NCI-H510A (cell line): ENCODE results near the gene ZNF846.
"Not testable (repeated sequence)": the region's sequence is repeated elsewhere in the genome, so short reads cannot be mapped to it uniquely, and the experiment has no call there.

Experiments
- DNase-seq: peaks from one replicate; lab custom pipeline; 2025; lab: John Stamatoyannopoulos, UW

ZNF846 gene

GRCh38 chr19:9784163-9784496 lies 15.6 kb upstream of the ZNF846 start:
- DNase-seq: not testable (repeated sequence)

GRCh38 chr19:9782338-9782737 lies 13.8 kb upstream of the ZNF846 start:
- no peak for DNase-seq

- no peak for DNase-seq
These were observed 10.7 kb downstream of the ZNF846 start for GRCh38 chr19:9757544-9758501.

GRCh38 chr19:9752701-9753443 lies 15.7 kb downstream of the ZNF846 start:
- DNase-seq: no peak

- DNase-seq: no peak
These were observed 17.1 kb downstream of the ZNF846 start for GRCh38 chr19:9751446-9751845.

GRCh38 chr19:9741476-9742171 lies 26.9 kb downstream of the ZNF846 start:
- DNase-seq: no peak

- no peak for DNase-seq
These were observed 32.6 kb downstream of the ZNF846 start for GRCh38 chr19:9735986-9736385.

- DNase-seq: not testable (repeated sequence)
These were observed 38.5 kb downstream of the ZNF846 start for GRCh38 chr19:9730056-9730455.

- DNase-seq: no peak
These were observed 39.4 kb downstream of the ZNF846 start for GRCh38 chr19:9729162-9729561.

- no peak for DNase-seq
These were observed 40.9 kb downstream of the ZNF846 start for GRCh38 chr19:9727644-9728043.

GRCh38 chr19:9725508-9726201 lies 42.9 kb downstream of the ZNF846 start:
- not testable (repeated sequence) for DNase-seq

- no peak for DNase-seq
These were observed 44.4 kb downstream of the ZNF846 start for GRCh38 chr19:9724157-9724556.

- DNase-seq: no peak
These were observed 46.7 kb downstream of the ZNF846 start for GRCh38 chr19:9721861-9722260.

- no peak for DNase-seq
These were observed 48.0 kb downstream of the ZNF846 start for GRCh38 chr19:9720541-9720940.

- DNase-seq: no peak
These were observed 56.7 kb downstream of the ZNF846 start for GRCh38 chr19:9711815-9712214.

GRCh38 chr19:9709305-9709704 lies 59.2 kb downstream of the ZNF846 start:
- DNase-seq: no peak

GRCh38 chr19:9705836-9706235 lies 62.7 kb downstream of the ZNF846 start:
- no peak for DNase-seq

GRCh38 chr19:9702186-9702585 lies 66.4 kb downstream of the ZNF846 start:
- DNase-seq: no peak
